Hepatic stellate cell (primary cell): Measurements from ENCODE around the gene ABCC6.

Experiments
- DNase-seq: peaks from one replicate; pipeline ENCODE4 v3.0.0; 2011; ENCODE audit warnings: low spot score

Gene ABCC6

DNA sequence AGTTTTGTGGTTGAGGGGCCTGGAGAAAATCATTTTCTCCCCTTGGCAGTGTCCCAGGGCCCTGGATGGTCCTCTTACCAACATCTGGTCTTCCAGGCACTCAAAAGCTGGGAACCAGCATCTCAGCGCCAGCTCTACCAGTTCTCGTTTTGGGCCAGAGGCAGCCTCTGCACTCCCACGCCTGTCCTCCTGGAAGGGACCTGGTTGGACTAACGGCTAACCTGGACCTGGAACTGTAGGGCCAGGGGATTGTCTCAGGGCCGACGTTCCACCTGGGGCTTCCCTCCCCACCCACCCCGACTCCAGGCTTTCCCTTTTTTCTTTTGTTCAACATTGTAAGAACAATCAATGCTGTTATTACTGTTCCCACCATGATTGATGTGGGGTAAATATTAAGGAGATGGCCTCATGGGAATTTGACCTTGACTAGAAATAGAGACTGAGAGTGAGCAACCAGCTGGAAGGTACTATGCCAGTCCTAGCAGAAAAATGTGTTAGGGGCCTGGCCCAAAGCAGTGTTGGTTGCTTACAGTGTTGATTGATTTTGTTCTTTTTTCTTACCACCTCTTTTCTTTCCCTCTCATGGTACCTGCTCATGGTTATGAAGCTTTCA lies 81.4 kb downstream of the ABCC6 start:
- no peak for DNase-seq

DNA sequence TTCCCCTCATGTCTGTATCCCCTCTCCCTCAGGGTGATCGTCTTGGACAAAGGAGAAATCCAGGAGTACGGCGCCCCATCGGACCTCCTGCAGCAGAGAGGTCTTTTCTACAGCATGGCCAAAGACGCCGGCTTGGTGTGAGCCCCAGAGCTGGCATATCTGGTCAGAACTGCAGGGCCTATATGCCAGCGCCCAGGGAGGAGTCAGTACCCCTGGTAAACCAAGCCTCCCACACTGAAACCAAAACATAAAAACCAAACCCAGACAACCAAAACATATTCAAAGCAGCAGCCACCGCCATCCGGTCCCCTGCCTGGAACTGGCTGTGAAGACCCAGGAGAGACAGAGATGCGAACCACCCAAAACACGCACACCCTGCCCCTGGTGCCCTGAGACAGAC lies 82.2 kb downstream of the ABCC6 start:
- no peak for DNase-seq

DNA sequence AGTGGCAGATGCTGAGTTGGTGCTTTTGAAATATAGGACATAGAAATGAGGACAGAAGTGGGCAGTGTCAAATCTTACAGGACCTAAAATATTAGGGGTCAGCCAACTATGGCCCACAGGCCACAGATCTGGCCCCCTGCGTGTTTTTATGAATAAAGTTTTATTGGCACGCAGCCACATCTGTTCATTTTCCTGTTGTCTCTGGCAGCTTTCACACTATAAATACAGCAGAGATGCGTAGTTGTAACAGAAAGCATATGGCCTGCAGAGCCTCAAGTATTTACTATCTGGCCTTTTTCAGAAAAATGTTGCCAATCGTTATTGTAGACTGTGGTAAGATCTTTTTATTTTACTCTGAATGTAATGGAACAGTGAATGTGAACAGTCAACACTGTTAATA lies 82.8 kb downstream of the ABCC6 start:
- DNase-seq, result no peak

DNA sequence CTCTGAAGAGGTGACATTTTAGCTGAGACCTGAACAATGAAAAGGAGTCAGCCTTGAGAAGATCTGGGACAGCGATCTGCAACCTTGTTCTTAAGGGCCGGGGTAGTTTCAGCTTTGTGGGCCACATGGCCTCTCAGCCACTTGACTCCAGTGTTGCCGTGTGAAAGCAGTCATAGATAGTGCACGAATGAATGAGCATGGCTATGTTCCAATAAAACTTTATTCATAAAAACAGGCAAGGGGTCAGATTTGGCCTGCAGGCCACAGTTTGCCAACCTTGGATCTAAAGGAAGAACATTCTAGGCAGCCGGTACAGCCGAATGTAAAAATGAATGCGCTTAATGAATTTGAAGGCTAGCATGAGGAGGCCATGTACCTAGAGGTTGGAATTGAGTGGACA lies 83.5 kb downstream of the ABCC6 start:
- DNase-seq, result no peak

DNA sequence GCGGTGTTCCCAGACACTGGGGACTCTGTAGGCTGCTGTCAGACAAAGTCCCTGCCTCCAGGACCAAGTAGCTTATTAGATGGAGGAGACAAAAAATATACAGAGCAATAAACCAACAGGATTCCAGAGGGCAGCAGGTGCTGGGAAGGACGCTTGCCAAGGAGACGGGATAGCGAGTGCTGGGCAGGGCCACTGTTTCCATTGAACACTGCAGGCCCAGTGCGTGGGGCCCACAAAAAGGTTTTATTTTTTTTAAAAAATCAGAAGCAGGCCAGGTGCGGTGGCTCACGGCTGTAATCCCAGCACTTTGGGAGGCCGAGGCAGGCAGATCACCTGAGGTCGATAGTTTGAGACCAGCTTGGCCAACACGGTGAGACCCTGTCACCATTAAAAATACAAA lies 84.2 kb downstream of the ABCC6 start:
- no peak for DNase-seq

DNA sequence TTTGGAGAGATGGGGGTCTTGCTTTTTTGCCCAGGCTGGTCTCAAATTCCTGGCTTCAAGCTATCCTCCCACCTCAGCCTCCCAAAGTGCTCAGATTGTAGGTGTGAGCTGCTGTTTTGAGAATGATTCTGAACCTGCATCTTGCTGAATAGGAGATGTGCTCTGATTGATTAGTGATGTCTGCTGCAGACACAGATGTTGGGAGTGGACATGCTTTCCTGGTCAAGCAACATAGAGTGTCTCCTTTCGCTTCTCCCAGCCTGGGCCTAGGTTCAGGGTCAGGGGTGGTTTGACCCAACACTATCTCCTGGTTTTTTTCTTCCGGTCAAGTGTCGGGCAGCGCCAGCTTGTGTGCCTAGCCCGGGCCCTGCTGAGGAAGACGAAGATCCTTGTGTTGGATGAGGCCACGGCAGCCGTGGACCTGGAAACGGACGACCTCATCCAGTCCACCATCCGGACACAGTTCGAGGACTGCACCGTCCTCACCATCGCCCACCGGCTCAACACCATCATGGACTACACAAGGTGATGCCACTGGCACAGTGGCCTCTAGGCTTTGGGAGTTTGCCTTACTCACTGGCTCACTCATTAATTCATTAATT lies 85.2 kb downstream of the ABCC6 start:
- no peak for DNase-seq

DNA sequence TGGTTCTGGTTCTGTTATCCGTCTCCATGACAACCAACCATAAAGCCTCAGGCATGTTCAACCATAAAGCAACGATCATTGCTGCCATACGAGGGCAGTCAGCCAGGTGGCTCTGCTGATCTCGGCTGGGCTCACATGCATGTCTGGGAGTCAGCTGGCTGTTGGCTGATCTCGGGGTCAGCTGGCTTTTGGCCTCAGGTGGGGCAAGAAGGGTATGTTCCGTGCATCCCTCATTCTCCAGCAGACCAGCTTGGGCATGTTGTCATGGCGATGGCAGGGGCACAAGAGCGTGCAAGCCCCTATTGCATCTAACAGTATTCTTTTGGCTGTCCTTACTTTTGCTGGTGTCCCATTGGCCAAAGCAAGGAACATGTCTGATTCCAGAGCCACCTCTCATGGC lies 86.2 kb downstream of the ABCC6 start:
- DNase-seq, result no peak

DNA sequence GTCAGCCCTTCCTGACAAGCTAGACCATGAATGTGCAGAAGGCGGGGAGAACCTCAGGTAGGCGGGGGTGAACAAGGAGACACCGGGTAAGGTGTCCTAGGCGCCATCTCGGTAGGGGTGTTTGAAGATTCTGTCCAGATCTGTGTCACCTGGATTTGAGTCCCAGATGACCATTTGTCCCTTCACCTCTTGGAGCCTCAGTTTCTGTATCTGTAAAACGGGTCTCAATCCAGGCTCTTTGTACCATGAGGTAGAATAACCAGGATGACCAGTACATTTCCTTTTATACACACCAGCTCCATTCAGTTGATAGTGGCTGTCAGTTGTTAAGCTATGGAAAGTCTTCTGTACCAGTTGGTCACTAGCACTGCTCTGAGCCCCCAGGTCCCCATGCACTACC lies 86.7 kb downstream of the ABCC6 start:
- no peak for DNase-seq

DNA sequence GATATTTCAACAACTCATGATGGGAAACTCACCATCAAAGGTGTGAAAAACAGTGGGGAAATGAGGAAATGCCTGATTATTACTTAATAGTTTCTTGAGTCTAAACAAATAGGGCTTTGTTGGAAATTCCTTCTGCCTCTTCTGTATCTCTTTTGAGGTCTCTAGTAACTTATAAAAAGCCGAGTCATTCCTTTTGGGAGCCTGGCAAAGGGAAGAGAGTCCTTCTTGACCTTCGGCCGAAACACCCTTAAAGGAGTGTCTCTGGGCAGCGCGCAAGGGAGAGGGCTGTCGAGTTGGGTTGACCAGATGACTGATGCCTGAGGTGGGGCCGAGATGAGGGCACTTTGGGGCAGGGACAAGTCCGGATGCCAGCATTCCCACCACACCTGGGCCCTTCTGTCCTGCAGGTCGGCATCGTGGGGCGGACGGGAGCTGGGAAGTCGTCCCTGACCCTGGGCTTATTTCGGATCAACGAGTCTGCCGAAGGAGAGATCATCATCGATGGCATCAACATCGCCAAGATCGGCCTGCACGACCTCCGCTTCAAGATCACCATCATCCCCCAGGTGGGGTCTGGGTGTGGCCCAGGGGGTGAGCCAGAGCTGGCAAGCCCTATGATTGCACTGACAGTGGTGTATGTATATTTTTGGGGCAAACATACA lies 89.2 kb downstream of the ABCC6 start:
- no peak for DNase-seq

DNA sequence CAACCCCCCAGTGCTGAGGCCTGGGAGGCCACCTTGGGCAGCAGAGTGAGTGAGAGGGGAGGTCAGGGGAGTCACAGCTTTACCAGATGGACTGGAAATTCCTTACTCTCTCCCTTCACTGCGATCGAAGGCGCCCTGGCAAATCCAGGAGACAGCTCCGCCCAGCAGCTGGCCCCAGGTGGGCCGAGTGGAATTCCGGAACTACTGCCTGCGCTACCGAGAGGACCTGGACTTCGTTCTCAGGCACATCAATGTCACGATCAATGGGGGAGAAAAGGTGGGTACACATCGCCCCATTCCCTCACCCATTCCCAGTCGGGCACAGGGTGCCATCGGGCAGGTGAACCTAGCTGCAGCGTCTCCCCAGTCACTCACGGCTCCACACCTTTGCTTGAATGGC lies 91.6 kb downstream of the ABCC6 start:
- DNase-seq, result no peak

DNA sequence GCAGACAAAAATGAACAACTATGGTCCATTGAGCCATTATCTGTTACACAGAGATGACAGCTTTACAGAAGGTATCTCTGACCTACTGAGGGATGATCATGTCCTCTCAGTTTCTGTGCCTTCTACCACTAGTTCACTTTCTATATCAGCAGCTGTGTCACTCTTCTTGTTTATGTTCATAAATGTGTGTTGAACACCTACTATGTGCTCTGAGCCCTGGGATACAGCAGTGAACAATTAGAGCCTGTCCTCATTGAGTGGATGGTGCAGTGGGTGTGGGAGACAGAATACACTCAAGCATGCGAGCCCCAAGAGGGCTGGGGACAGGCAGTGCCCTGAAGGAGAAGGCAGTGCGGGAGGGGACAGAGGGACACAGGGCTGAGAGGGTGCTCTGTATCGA lies 92.1 kb downstream of the ABCC6 start:
- no peak for DNase-seq

DNA sequence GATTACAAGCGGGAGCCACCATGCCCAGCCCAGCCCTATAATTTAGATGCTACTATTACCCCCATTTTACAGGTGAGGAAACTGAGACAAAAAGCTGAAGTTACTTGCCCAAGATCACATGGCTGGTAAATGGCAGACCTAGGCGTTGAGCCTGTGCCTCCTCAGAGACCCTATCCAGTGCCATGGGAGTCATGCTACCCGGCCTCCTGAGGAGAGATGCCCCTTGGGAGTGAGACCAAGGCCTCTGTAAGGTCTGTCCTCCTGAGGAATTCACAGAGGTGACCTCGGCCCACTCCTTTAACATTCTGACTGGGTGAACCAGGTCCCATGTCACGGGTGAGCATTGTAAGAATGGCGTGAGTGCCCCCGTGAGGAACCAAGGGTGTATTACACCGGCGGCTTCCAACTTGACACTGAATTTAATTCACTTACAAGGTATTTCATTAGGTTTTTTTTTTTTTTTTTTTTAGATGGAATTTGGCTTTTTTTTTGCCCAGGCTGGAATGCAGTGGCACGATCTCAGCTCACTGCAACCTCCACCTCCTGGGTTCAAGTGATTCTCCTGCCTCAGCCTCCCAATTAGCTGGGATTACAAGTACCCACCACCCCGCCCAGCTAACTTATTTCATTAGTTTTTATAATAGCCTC lies 95.7 kb downstream of the ABCC6 start:
- peak; percentile 86 for DNase-seq

DNA sequence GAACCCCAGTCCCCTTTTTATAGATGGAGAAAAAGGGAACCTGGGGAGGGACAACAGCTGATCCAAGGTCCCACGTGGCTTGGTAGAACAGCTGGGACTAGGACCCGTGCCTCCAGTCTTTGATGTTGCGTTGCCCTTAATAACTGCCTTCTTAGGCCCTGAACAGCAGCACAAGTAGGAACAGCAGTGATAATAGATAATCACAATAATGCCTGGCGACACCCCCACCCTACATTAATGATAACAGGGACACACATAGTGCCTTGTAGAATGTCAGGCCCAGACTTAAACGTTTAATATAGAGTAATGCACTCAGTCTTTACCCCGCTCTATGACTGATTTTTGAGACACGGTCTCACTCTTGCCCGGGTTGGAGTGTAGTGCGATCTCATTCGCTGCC lies 96.4 kb downstream of the ABCC6 start:
- no peak for DNase-seq

DNA sequence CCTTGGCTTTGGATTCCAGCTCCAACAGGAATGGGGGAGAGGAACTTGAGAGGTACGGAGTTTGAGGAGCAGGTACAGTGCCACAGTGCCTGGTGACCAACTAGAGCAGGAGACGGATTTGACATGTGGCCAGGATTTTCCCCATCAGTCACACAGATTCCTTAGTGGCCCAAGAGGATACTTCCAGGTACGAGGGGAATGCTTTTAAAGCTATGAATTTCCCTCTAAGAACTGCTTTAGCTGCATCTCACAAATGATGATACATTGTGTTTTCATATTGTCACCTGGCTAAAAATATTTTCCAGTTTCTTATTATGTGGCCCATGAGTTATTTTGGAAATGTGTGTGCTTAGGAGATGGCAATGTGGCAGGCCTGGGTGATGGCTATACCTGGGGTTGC lies 98.3 kb downstream of the ABCC6 start:
- no peak for DNase-seq

DNA sequence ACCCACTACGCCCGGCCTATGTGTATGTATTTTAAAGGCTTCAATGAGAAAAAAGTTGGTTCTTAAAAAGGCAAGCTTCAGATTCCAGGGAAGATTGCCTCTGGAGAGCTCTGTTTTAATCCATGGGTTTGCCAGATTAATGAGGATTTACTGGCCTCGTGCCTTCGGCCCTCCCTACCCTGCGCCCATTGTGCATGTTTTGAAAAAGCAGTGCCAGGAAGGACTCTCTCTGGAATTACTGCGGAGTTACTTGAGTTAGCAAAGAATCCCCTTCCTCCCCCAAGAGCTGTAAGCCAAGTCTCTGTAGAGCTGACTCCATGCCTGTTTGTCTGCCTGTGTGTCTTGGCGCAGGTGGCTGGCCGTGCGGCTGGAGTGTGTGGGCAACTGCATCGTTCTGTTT lies 98.9 kb downstream of the ABCC6 start:
- DNase-seq, result no peak

DNA sequence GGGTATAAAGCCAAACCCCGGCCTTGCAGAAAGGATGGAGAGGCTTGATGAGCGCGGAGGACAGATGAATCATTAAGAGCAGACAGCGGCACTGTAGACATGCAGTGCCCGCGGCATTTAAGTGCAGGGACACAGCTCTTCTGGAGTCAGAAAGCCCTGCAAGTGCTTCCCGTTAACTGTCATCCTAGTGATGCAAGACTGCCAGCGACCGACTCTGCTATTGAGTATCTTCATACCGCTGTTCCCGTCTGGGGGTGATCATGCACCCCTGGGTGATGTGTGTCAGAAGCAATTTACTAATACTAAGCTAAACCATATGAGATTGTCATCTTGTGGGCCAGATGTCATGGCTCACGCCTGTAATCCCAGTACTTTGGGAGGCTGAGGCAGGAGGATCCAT lies 101.0 kb downstream of the ABCC6 start:
- DNase-seq, result no peak

DNA sequence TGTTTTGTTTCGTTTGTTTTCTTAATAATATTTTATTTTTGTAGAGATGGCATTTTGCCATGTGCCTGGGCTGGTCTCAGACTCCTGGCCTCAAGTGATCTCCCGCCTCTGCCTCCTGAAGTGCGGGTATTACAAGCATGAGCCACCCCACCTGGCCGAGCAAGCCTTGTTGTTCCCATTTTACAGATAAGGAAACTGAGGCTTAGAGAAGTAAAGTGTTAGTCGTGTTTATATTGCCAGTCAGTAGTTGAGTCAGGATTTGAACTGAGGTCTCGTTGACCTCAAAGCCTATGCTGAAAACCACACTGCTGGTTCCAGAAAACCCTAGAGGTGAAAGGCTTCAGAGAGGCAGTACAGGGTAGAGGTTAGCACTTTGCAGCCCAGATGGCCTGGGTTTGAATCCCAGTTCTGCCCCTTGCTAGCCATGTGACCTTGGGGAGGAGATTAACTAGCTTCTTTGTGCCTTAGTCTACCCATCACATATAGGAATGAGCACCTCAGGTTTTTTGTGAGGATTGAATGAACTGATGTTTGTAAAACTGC lies 102.0 kb downstream of the ABCC6 start:
- no peak for DNase-seq

DNA sequence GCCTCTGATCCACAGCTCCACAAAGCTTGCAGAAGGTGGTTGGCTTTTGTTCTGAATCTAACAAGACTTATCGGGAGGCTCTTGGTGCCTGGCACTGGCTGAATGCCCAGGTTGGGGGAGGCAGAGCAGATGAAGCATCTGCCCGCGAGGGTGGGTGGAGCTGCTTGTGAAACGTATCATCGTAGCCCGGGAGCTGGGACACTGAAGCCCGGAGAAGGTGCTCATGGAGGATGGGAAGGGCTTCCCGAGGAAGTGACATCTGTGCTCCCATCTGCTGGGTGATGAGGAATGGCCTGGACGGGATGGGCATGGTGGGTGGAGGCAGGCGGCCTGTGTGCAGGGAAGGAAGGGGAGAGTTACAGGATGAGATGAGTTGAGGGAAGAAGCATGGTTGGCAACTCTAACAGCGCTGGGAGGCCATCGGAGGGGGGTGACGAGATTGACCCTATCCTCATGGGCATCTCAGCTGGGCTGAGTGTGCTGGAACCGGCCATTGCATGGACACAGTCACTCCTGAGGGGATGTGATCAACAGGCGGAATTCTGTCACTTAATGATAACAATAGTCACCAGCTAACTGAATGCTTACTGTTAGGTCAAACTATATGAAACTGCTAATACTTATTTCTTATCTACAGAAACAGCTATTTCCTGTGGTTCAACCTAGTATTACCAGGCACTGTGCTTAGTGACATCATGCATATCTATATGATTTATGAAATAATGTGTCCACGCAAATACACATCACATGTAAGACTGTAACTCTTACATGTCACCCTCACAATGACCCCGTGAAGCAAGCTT lies 102.7 kb downstream of the ABCC6 start:
- DNase-seq, result no peak

DNA sequence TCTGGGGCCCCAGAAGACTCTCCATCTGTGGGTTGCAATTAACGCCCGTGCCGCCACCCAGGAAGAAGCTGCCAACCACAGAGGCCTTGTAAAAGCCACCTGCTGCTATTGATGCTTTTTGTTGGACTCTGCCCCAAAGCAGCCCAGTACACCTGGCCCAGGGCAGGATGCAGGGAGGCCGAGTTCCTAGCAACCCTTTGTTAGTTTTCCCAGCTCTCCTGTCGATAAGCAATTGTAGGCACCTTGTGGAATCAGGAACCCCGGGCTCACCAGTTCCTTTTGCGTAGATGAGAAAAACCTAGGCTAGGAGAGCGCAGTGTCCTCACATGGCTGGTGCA lies 103.3 kb downstream of the ABCC6 start:
- DNase-seq, result no peak

DNA sequence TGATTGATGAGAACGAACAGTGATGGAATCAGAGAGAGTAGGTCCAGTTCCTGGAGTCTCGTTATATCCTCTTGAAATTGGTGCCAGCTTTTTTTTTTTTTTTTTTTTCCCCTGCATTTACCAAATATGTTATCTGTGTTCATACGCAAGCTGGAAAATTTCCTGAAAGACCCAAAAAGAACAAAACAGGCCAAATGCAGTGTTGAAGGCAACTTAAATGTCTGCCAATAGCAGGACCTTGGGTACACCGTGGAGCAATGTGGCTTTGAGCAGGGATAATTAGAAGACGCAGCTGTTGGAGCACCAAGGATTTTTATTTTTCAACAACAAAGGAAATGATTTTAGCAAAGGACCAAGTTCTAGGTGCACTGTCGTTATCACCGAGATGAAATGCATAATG lies 105.0 kb downstream of the ABCC6 start:
- no peak for DNase-seq

DNA sequence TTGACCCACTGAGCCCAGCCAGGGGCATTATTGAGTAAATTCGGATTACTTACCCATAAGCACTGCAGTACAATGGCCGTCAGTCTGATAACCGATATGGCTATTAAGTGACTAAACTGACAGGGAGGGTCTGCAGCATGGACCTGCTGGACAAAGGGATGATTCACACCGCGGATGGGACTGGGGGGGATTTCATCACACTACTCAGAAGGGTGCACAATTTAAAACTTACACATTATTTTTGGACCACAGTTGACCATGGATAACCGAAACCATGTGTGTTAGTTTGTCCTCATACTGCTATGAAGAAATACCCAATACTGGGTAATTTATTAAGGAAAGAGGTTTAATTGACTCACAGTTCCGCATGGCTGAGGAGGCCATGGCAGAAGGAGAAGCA lies 106.5 kb downstream of the ABCC6 start:
- DNase-seq, result no peak

DNA sequence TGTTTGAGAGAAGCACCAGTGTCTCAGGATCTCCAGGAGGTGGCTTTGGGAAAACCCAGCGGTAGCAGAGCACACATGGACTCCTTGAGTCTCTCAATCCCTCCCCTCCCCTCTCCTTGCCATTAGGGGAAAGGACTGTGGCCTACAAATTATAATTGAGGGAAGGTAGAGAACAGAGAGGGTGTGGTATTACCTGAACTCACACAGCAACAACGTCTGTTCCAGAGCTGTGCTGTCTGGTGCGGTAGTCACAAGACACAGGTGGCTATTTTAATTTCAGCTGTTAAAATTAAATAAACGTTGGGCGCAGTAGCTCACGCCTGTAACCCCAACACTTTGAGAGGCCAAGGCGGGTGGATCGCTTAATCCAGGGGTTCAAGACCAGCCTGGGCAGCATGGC lies 110.2 kb downstream of the ABCC6 start:
- no peak for DNase-seq
